ENCODE measurements around the gene PTPRR. TPM values are rescaled to one million over a fixed set of nuclear protein-coding genes. Genes with fewer than 3 reads are reported as not detected.

The PTPRR gene
- total and polyA plus RNA-seq, 2 of the 4 experiments (the other 2 are of a cell fraction), result 0.18 to 0.21 TPM

GRCh38 chr12:70918321-70918720 lies 2.2 kb downstream of the PTPRR start:
- H2BK5ac ChIP-seq (ENCODE audit: low read depth, low read length, poor library complexity, severe bottlenecking), result no peak overlapping the region
- intact Hi-C loops (cut with micrococcal nuclease), result no loop called here
- H4K91ac ChIP-seq (ENCODE audit: insufficient read depth, low read depth, low read length), result no peak overlapping the region
- no peaks in the 10 kb centered on the region for H3K36me3 ChIP-seq (ENCODE audit: control insufficient read depth, insufficient read depth, low read length)
- H3K18ac ChIP-seq (ENCODE audit: low read depth, low read length), result no peak overlapping the region
- no peak overlapping the region for H3K27ac ChIP-seq (ENCODE audit: insufficient read depth, low read length)
- no peak overlapping the region for H4K8ac ChIP-seq (ENCODE audit: low read depth in 2 of 2, low read length in 2 of 2)
- in situ Hi-C loops (cut with MboI; ENCODE audit: low sequenced_read_pairs), result no loop called here
- no CpG with 5 or more reads among the region's 1 CpG for whole genome bisulfite sequencing, 2 experiments (ENCODE audit: extremely low coverage in 2 of 2, insufficient read length in 1 of 2)
- H3K27me3 ChIP-seq (ENCODE audit: control insufficient read depth, insufficient read depth, low read length), result no peaks in the 10 kb centered on the region
- DNase-seq, result no peak
- TF ChIP-seq CHD1 (IDR thresholded peaks at IDR 0.05; ENCODE audit: low read depth, low read length) (no peak), USF2 (IDR thresholded peaks at IDR 0.05; ENCODE audit: low read depth, low read length) (no peak), POLR2A (IDR thresholded peaks at IDR 0.05; ENCODE audit: low read depth, low read length) (no peak)
- TF ChIP-seq, protein P1, sequence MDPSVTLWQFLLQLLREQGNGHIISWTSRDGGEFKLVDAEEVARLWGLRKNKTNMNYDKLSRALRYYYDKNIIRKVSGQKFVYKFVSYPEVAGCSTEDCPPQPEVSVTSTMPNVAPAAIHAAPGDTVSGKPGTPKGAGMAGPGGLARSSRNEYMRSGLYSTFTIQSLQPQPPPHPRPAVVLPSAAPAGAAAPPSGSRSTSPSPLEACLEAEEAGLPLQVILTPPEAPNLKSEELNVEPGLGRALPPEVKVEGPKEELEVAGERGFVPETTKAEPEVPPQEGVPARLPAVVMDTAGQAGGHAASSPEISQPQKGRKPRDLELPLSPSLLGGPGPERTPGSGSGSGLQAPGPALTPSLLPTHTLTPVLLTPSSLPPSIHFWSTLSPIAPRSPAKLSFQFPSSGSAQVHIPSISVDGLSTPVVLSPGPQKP (IDR thresholded peaks at IDR 0.05; ENCODE audit: borderline replicate concordance, low read depth, low read length), result no peak
- H2BK120ac ChIP-seq (ENCODE audit: low read depth, low read length), result no peak overlapping the region
- no peak overlapping the region for H2AK9ac ChIP-seq (replicated peaks; ENCODE audit: low read depth, low read length, poor library complexity)
- no peak overlapping the region for H3K9ac ChIP-seq (ENCODE audit: low read depth, low read length)
- H3K9me1 ChIP-seq (ENCODE audit: insufficient read depth, low read length), result no peaks in the 10 kb centered on the region
- H2BK15ac ChIP-seq (ENCODE audit: low read depth, low read length), result no peak overlapping the region
- no peak overlapping the region for H3K4me3 ChIP-seq (ENCODE audit: insufficient read depth, low read depth, low read length)
- no peak overlapping the region for H2AK5ac ChIP-seq (ENCODE audit: low read depth, low read length)
- no TSS peak for BruUV-seq (replicated peaks)
- no peak overlapping the region for H4K5ac ChIP-seq (ENCODE audit: low read depth, low read length)
- H3K14ac ChIP-seq (replicated peaks; ENCODE audit: low read depth, low read length), result no peak overlapping the region
- no peaks in the 10 kb centered on the region for H3K4me1 ChIP-seq (ENCODE audit: control insufficient read depth, insufficient read depth, low read length)
- no peaks in the 10 kb centered on the region for H3K9me3 ChIP-seq (ENCODE audit: control insufficient read depth, insufficient read depth, low read length)
- no peak overlapping the region for H2BK20ac ChIP-seq (ENCODE audit: low read depth, low read length)
- no peak overlapping the region for H2AFZ ChIP-seq (replicated peaks; ENCODE audit: low read length, poor library complexity)
- dilution Hi-C loops (cut with HindIII; ENCODE audit: low sequenced_read_pairs, unreplicated experiment), result no loop called here
- ATAC-seq (ENCODE audit: low read depth), result no peak
- ChIA-PET CTCF (no interaction called here), POLR2A (ENCODE audit: unreplicated experiment) (no interaction called here)
- no peak overlapping the region for H3K56ac ChIP-seq (ENCODE audit: extremely low read depth, insufficient read depth, low read length)
- H3K4me2 ChIP-seq (ENCODE audit: low read depth, low read length), result no peak overlapping the region
- no peaks in the 10 kb centered on the region for H3K79me1 ChIP-seq (ENCODE audit: low read depth in 1 of 2, low read length in 2 of 2)
- H4K20me1 ChIP-seq (ENCODE audit: insufficient read depth, low read length), result no peaks in the 10 kb centered on the region
- H3K23ac ChIP-seq (ENCODE audit: low read depth, low read length), result no peak overlapping the region
- no peak overlapping the region for H3K4ac ChIP-seq (ENCODE audit: low read depth, low read length)

Data from IMR-90 (cell line).